NOMO-1 treated with dmso at 0.1 percent for 144 hours (cell line): Measurements from ENCODE around the gene FAM13B.
A peak's percentile ranks its signal among the peaks of the same experiment; 100 is the strongest.
"Not testable (repeated sequence)": the region's sequence is repeated elsewhere in the genome, so short reads cannot be mapped to it uniquely, and the experiment has no call there.

Experiments used
- DNase-seq: peaks from one replicate; lab custom pipeline; 2025; ENCODE audit not compliant: unreplicated experiment; lab: John Stamatoyannopoulos, UW

FAM13B gene

DNA sequence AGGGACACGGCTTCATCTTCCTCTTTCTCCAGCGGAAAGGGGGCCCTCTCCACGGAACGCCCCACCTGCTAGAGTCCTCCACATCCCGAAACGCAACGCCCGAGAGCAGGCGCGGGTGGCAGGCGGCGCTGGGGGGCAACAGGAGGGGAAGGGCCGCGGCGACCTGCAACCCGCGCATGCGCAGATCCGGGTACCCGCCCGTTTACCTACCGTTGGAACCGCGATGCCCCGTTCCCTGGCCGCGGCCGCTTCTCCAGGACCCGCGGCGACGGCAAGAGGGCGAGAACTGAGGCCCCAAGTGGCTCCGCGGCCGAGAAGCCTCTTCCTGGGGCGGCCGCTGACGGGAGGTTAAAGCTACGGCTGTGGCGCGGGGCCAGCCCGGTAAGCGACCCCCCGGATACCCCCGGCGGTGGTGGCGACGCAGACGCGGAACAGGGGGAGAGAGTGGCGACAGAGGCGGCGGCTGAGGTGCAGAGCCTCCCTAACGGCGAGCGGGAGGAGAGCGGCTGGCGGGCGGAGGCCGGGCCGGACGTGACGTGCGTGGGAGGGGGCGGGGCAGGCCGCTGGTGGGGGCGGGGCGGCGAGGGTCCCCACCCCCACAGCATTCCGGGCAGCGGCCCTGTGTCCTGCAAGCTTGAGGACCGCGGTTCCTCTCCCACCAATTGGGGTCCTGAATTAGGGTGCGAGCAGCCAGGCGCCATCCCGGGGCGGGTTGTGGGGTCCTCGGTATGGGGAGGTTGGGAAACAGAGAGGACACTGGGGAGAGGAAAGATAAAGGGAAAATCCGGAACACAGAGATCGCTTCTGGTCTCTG, at the start of gene FAM13B:
Gene FAM13B (minus strand): TSS at position 508 of the 814 bp plus-strand sequence. CDS start 13,968 bp downstream, outside the sequence.
- DNase-seq, result peak; percentile 71

DNA sequence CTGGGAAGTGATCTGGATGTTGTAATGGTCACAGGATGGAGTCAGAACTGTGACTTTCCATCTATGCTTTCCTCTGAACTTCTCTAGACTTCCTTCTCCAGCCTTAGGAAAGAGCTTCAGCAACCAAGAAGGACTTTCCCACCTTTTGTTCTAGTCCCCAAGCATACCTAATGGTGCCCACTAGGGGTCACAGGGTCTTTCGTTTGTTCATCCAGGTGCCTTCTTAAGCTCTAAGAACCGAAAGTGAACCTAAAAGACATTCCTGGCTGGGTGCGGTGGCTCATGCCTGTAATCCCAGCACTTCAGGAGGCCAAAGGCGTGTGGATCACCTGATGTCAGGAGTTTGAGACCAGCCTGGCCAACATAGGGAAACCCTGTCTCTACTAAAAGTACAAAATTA, 49.2 kb upstream of the FAM13B start:
- no peak for DNase-seq

DNA sequence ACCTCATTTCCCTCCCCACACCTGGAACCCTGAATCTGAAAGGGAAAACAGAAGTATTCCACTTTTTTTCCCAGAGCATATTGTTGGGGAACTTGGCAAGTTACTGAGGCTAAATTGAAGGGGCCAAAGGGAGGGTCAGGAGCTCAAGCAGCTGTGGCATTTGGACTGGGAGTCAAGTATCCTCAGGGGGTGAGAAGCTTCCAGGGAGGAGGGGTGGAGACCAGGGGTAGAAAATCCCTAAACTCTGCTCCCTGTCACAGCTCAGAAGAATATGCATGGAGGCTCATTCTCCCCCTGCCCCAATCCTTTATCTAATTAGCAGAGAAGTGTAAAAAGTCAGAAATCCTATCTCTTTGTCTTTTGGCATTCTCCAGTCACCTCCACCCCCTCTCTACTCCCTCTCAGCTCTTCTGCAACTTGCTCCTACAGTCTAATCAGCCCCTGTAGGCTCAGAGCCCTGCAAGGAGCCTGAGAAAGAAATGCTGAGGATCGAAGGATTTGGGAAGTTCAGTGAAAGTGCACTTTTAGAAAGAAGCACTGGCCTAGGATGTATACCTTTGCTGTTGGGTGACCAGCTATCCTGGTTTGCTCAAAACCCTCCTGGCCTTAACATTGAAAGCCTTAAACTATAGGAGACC, 45.2 kb upstream of the FAM13B start:
- no peak for DNase-seq

DNA sequence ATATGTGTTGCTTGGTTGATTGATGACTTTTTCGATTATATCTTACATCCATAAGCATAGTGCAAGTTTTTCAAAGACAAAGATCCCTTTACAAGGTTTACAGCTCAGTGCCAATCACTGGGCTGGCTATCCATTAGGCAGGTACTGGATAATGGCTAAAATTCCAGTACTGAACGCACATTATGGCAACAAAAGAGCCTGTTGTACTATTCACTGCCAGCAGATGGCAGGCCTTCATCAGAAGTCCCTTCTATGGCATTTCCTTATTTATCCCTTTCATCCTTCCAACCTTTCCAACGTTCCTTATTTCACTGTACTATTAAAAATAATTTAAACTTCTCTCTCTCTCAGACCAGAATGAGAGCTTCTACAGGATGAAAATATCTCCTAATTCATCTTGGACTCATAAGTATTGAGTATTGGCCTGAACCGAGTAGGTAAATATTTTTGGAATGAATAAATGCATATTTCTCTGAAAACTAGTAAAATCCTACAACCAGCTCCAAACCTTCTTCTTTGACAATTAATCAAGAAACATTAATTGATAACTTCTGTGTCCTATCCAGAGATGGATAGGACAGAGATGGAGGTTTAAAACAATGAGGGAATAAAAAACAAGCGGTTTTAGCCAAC, 44.3 kb upstream of the FAM13B start:
- DNase-seq, result no peak

DNA sequence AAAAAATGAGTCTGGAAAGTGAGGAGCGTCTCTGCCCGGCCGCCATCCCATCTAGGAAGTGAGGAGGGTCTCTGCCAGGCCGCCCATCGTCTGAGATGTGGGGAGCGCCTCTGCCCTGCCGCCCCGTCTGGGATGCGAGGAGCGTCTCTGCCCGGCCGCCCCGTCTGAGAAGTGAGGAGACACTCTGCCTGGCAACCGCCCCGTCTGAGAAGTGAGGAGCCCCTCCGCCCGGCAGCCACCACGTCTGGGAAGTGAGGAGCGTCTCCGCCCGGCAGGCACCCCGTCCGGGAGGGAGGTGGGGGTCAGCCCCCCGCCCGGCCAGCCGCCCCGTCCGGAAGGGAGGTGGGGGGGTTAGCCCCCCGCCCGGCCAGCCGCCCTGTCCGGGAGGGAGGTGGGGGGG, 37.1 kb upstream of the FAM13B start:
- DNase-seq, result not testable (repeated sequence)

DNA sequence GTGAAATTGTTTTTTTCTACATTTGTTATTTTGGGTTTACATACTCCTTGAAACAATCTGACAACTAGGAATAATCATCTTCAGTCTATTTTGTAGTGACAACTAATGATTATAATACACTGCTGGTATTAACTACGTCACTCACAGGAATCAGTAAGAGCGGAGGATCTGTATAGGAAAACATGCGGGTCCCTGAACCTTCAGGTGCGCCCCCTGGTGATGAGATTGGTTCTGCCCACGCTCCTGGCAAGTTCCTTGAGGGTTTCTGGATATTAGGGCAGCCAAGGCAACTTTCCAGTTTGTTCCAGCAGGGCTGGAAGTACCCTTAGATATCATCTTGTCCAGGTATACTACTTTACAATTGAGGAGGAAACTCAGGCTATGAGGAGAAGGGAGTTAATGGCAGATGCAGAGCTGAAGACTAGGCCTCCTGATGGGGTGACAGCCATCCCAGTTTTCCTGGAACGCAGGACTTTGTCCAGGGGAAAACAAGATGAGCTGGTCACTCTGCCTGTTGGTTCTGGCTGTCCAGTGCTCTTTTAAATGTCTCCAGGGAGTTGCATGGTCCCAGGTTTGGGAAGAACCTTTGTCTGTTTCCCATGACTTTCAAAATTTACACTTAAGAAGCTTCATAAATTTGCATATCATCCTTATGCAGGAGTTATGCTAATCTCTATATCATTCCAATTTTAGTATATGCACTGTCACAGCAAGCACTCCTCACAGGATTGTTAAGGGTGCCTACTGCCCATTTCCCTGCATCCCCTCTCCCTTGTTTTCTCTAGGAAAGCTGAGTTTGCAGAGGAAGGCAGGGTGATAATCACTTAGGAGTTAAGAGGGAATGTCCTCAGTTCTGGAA, 36.1 kb upstream of the FAM13B start:
- DNase-seq, result peak; percentile 48

DNA sequence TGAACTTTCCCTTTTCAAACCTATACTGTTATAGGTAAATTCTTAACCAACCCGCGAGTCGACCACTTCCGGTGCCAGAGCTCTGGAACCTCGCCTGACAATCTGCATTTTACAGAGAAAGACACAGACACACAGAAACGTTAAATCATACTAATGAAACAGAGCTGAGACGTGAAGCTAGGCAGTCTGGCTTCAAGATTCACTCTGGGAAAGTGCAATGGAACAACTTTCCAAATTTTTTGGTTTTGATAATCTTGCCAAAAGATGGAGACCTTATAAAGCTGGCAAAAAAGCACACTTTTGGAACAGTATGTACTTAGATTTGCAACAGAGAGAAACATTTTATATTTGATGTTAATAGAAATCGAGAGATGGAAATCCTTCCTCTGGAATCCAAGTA, 35.1 kb upstream of the FAM13B start:
- no peak for DNase-seq

DNA sequence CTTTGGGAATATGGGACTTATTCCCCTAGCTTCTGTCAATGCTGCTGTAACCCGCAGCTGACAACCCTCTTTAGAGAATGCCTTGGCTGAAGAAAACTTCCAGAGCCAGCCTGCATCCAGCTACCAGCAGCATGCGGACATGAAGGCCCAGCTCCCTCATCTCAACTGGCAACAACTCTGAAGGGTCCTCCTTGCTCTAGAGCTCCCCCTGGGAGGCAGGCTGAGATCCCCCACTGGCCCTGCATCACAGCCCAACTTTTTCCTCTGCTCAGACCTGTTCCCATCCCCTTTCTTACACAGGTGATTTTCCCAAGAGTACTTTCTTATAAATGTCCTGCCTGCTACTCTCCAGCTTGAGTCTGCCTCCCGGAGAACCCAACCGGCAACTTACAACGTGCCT, 32.2 kb upstream of the FAM13B start:
- DNase-seq, result no peak

DNA sequence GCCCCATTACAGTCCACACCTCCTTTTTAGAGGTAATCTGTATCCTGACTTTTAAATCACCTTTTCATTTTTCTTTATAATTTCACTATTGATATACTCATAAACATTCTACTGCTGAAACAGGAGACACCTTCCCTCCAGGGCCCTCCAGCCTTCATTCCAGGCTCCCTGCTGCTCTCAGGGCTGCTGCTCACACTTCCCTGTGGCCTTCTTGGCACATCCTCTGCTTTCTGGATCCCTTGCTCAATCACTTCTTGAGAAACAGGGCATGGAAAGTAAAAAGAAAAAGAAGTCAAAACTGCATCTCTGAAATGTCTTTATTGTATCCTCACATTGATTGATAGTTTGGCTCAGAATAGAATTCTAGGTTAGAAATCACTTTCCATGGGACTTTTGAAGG, 31.6 kb upstream of the FAM13B start:
- no peak for DNase-seq

DNA sequence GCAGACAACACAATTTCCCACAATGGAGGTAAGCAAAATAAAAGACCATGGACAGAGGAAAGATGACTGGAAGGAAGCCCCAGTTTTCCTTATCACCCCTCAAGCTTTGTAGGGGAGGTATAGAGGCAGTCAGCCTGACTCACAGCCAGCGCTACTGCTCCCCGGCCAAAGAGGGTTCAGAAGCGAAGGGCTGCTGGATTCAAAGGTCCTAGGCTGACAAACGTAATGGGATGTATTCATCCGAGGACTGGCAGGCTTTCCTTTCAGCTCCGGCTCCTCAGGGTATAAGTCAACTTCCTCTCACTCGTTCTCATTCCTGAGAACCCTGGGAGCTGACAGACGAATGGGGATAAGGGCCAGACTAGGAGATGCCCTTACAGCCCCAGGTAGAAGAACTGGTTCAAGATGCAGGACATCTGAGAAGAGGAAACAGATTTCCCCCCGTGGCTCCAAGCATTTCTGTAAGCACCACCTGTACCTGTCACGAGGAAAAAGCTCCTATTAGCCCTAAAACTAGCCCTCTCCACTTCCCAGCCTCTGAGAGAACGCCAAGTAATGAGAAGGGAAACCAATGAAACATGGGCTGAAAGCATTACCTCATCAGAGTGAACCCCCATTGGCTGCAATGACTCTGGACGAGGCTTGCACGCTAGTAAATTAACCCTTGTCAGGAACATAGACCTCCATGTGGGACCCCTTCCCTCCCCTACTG, 22.1 kb upstream of the FAM13B start:
- DNase-seq, result no peak

DNA sequence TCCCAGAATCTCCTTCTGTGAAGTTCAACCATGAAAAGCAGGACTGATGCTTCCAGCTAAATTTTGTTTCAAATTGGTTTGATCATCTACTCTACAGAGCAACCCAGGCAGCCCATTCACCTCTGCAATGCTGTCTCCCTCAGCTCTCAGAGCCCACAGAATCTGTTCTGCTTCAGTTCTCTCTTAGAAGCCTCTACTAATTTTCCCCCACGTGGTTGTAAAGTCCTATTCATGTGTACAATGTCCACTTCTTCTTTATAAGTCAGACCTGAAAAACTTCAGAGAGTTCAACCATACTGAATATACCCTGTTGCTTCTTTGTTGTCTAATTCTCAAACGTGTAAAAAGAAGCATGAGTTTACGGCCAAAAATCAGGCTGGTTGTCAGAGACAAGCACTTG, 21.3 kb upstream of the FAM13B start:
- DNase-seq, result no peak

DNA sequence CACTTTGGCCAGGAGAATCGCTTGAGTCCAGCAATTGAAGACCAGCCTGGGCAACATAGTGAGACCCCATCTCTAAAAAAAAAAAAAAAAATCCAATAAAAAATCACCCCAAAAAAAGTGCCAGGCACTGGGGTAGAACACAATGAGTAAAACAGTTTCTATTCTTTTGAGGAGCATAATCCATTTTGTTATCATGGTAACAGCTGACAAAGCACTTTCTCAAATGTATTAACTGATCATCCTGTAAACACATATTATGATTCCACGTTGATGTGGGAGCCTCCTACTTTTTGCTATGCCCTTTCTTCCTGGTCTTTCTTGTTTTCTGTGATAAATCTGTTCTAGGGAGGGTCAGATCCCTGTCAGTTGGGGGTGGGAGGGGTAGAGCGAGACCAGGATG, 20.7 kb upstream of the FAM13B start:
- no peak for DNase-seq

DNA sequence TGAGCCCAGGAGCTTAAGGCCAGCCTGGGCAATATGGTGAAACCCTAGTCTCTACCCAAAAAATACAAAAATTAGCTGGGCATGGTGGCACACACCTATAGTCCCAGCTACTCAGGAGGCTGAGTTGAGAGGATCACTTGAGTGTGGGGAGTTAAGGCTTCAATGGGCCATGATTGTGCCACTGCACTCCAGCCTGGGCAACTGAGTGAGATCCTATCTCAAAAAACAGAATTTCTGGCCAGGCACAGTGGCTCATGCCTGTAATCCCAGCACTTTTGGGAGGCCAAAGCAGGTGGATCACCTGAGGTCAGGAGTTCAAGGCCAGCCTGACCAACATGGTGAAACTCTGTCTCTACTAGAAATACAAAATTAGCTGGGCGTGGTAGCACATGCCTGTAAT, 19.8 kb upstream of the FAM13B start:
- DNase-seq, result not testable (repeated sequence)

DNA sequence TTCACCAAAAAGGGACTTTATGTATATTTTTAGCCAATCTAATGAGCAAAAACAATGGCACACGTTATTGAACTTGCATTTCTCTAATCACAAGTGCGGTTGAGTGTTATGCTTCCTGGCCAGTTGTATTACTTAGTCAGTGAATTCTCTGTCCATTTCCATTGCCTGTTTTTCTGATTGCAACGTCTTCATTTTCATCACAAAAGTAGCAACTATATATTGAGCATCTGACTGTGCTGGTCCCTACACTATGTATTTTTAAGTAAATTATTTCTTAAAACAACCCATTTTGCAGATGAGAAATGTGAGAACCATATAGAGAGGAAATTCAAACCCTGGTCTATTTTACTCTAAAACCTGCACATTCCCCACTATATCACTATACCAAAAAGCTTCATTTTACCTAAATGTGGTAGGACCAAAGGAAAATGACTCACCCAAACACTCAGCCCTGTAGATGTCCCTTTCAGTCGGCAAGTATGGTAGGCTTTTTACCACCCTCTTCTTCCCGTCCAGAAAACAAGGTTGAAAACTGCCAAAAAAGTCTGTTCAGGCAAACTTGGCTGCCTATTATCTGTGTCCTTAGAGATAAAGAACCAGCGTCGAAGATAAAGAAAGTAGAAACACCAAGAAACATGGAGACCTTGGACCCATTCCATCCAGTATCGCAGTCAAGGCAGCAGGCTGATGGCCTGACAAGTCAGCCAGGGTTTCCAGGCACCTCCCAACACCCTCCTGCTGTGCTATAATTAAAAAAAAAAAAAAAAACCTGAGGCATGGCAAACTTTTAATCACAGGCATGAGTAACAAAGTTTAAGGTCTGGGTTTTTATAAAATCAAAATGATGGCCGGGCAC, 18.8 kb upstream of the FAM13B start:
- no peak for DNase-seq

DNA sequence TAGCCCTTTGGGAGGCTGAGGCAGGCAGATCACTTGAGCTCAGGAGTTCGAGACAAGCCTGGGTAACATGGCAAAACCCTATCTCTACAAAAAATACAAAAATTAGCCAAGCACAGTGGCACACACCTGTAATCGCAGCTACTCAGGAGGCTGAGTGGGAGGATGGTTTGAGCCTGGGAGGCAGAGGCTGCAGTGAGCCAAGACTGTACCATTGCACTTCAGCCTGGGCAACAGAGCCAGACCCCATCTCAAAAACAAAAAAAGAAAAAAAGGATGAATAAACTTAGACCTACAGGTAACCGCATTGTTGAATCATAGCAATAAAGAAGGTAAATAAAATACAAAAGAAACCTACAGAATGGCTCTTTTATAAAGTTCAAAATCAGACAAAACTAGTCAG, 12.4 kb upstream of the FAM13B start:
- DNase-seq, result not testable (repeated sequence)

DNA sequence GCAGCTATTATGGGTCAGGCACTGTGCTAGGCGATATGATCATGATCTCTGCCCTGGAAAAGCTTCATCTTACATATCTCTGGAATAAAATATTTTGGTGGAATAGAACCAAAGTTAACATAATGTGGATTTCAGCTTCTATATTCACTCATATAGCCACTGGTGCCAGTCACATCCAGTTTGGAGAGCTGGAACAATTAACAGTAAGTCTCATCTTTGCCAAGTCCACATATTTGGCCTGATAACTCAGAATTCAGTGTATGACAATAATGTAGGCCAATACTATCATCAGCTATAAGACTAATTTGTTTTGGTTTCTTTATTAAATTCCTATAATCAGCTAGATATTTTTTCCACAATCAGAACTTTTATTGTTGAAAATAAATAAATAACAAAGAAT, 5.9 kb upstream of the FAM13B start:
- DNase-seq, result no peak

DNA sequence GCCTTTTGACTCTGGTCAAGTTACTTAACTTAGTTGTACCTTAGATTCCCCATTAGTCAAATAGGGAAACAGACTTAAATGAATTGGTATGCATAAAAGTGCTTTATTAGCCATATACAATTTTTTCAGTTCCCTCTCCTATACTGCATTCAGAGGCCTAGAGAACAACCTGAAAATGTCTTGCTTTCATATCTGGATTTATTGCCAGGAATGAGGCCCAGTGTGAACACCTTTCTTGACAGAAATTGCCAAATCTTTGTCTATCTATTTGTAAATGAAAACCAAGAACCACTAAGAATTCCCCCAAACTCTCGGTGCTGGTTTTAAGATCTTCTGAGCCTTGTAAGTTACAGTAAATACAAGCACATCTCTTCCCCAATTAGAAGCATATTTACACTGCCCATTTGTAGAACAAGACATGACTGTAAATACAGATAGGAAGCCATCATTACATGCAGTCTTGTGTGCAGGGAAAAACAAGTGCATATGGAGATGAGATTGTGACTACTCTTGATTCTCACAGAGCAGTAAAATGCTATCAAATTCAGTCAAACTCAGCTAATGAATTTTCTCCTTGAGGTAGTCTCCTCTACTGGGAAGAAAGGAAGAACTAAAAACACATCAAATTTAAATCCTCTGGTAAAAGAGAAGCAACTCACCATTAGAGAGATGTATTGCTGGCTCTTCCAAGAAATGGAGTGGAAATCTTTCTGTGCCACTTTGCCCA, 5.2 kb upstream of the FAM13B start:
- no peak for DNase-seq

DNA sequence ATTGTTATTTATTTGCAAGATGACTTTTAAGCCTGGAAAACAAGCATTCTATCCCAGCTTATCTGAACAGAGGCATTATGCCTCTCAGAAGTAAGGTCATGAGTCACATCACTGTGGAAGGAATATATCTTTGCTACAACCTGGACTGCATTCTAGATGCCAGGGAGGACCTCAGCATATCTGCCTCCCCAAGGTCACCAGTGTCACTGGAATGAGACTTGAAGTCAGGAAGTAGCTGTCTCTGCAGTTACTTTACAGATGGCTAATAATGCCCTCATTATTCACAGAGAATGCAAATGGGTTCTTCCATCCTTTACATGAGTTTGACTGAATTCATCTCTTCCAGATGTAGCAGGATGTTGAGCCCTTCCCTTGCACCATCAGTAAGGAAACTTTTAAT, 4.4 kb upstream of the FAM13B start:
- no peak for DNase-seq
